ENCODE data around the gene SMYD4. TPM values are rescaled to one million over a fixed set of nuclear protein-coding genes. Genes with fewer than 3 reads are reported as not detected.
"Not testable (repeated sequence)": the region's sequence is repeated elsewhere in the genome, so short reads cannot be mapped to it uniquely, and the experiment has no call there.

SMYD4 gene
- total and polyA plus RNA-seq, 9 donors = 8.5 to 22.0 (median 16.3) TPM

DNA sequence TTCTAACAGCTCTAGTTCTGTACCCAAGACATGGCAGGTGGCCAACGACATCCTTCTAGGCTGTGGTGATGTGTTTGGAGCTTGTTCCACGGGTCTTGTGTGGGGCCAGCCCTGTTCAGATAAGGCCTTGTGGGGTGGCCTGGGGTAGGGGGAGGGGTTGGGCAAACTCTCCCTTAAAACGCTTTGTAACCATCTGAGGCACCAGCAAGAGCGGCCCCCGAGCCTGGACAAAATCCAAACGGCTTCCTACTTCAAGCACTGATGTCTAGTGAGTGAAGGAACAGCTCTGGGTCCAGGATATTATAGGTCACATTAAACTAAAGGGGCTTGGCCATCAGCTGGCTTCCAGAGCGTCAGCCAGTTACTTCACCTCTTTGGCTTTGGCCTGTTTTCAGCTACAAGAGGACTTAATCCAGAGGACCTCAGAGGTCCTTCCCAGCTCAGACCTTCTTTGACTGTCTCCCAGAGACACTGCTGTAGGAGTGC is 56.0 kb downstream of the SMYD4 start:
- 16 to 20% (median 18%) methylated on average over 6 to 7 of the region's 7 CpGs for WGBS, 3 donors
- Histone ChIP-seq H3K27ac (peak overlapping the region; percentile 28 to 48), H3K27me3 (no peaks in the 10 kb centered on the region), H3K9me3 (no peaks in the 10 kb centered on the region), H3K4me3 (no peak overlapping the region), H3K4me1 (ENCODE audit: insufficient read depth) (peaks cover 5% of the 10 kb centered on the region), H3K36me3 (no peaks in the 10 kb centered on the region)
- DNase-seq = peak; percentile 56 to 75 (median 60)
- TF ChIP-seq, protein P1, sequence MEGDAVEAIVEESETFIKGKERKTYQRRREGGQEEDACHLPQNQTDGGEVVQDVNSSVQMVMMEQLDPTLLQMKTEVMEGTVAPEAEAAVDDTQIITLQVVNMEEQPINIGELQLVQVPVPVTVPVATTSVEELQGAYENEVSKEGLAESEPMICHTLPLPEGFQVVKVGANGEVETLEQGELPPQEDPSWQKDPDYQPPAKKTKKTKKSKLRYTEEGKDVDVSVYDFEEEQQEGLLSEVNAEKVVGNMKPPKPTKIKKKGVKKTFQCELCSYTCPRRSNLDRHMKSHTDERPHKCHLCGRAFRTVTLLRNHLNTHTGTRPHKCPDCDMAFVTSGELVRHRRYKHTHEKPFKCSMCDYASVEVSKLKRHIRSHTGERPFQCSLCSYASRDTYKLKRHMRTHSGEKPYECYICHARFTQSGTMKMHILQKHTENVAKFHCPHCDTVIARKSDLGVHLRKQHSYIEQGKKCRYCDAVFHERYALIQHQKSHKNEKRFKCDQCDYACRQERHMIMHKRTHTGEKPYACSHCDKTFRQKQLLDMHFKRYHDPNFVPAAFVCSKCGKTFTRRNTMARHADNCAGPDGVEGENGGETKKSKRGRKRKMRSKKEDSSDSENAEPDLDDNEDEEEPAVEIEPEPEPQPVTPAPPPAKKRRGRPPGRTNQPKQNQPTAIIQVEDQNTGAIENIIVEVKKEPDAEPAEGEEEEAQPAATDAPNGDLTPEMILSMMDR (IDR thresholded peaks at IDR 0.05) = no peak
- no peak for TF ChIP-seq POLR2A (IDR thresholded peaks at IDR 0.05)
- TF ChIP-seq EP300 (IDR thresholded peaks at IDR 0.05) = no peak
- intact Hi-C loops (cut with DNase I) = no loop called here

DNA sequence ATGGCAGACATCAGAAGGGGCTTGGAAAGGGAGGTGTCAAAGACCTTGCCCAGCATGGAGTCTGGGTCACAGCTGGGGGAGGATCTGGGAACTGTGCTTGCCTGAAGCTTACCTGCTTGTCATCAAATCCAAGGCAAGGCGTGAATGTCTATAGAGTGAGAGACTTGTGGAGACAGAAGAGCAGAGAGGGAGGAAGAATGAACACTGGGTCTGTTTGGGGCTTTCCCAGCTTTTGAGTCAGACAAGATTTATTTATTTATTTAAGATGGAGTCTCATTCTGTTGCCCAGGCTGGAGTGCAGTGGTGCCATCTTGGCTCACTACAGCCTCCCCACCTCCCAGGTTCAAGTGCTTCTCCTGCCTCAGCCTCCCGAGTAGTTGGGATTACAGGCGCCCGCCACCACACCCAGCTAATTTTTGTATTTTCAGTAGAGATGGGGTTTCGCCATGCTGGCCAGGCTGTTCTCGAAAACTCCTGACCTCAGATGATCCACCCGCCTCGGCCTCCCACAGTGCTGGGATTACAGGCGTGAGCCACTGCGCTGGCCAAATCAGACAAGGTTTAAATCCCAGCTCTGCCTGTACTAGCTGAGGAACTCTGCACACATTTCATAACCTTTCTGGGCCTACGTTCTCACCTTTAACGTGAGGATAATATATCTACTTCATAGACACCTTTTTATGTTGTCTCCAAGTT is 56.6 kb downstream of the SMYD4 start:
- WGBS, 3 donors = 51 to 58% (median 51%) methylated on average over 12 of the region's 12 CpGs
- H3K9me3 ChIP-seq; intact Hi-C loops (cut with DNase I); H3K36me3 ChIP-seq; H3K27me3 ChIP-seq; H3K4me3 ChIP-seq; H3K4me1 ChIP-seq (ENCODE audit: insufficient read depth): not testable (repeated sequence)
- DNase-seq = peak in 3 of 5 donors; percentile 54 to 75 (median 62)
- peak overlapping the region; percentile 28 to 48 for H3K27ac ChIP-seq

DNA sequence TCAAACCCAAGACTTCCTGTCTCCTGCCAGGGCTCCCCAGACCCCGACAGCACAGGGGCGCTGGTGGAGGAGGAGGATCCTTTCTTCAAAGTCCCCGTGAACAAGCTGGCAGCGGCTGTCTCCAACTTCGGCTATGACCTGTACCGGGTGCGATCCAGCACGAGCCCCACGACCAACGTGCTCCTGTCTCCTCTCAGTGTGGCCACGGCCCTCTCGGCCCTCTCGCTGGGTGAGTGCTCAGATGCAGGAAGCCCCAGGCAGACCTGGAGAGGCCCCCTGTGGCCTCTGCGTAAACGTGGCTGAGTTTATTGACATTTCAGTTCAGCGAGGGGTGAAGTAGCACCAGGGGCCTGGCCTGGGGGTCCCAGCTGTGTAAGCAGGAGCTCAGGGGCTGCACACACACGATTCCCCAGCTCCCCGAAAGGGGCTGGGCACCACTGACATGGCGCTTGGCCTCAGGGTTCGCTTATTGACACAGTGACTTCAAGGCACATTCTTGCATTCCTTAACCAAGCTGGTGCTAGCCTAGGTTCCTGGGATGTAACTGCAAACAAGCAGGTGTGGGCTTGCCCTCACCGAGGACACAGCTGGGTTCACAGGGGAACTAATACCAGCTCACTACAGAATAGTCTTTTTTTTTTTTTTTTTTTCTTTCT is 59.8 kb downstream of the SMYD4 start:
- Histone ChIP-seq H3K4me3 (no peak overlapping the region), H3K4me1 (ENCODE audit: insufficient read depth) (peaks cover 8% of the 10 kb centered on the region), H3K27ac (no peak overlapping the region), H3K36me3 (no peaks in the 10 kb centered on the region), H3K27me3 (no peaks in the 10 kb centered on the region), H3K9me3 (no peaks in the 10 kb centered on the region)
- TF ChIP-seq, protein P1 (IDR thresholded peaks at IDR 0.05) = no peak
- TF ChIP-seq EP300 (IDR thresholded peaks at IDR 0.05) = no peak
- TF ChIP-seq POLR2A (IDR thresholded peaks at IDR 0.05) = no peak
- intact Hi-C loops (cut with DNase I) = no loop called here
- 70 to 82% (median 70%) methylated on average over 20 to 21 of the region's 21 CpGs for WGBS, 3 donors
- DNase-seq = no peak

DNA sequence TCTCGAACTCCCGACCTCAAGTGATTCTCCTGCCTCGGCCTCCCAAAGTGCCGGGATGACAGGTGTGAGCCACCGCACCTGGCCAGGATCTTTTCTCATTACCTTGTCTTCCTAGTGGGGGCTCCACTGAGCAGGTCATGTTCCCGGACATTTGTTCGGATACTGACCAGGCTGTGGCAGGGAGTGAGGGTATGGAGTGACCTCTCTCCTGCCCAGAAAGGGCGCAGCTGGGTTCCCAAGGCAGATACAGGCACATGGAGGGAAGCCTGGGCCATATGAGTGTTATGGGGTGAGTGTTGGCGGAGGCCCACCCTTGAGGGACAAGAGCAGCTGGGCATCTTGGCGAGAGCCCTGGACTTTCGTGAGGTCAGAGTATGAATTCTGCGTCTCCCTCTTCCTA is 62.3 kb downstream of the SMYD4 start:
- DNase-seq = no peak
- Histone ChIP-seq H3K27ac (no peak overlapping the region), H3K9me3 (no peaks in the 10 kb centered on the region), H3K4me1 (ENCODE audit: insufficient read depth) (peaks cover 13% of the 10 kb centered on the region), H3K36me3 (no peaks in the 10 kb centered on the region), H3K27me3 (no peaks in the 10 kb centered on the region), H3K4me3 (no peak overlapping the region)
- intact Hi-C loops (cut with DNase I) = no loop called here
- TF ChIP-seq, protein P1 (IDR thresholded peaks at IDR 0.05) = no peak
- TF ChIP-seq EP300 (IDR thresholded peaks at IDR 0.05) = no peak
- no peak for TF ChIP-seq POLR2A (IDR thresholded peaks at IDR 0.05)
- 83 to 89% (median 86%) methylated on average over 12 of the region's 12 CpGs for WGBS, 3 donors
